OCI-LY1 (cell line): ENCODE results near the gene ZNF407.

ENCODE experiments used
- H2AFZ ChIP-seq: fragments of 200-600 bp; sonication (generic), shearing (Covaris generic); 2 replicates; pipeline ENCODE4 v1.6.0; 2014; ENCODE audit warnings: antibody characterized with exemption, mild to moderate bottlenecking, low read length
- H3F3A ChIP-seq: fragments of 200-600 bp; sonication (generic), shearing (Covaris generic); 2 replicates; pipeline ENCODE4 v1.6.0; 2014; ENCODE audit warnings: mild to moderate bottlenecking, antibody characterized with exemption, low read length, moderate library complexity; ENCODE audit not compliant: insufficient read depth
- H3K27ac ChIP-seq: fragments of 200-600 bp; sonication (generic); 2 replicates; pipeline ENCODE4 v1.5.1; 2014; ENCODE audit warnings: low read length, mixed run types, mild to moderate bottlenecking, low read depth; ENCODE audit not compliant: poor library complexity, severe bottlenecking
- H3K27me3 ChIP-seq: fragments of 200-600 bp; sonication (generic); 2 replicates; pipeline ENCODE4 v1.6.0; 2014; ENCODE audit warnings: antibody characterized with exemption, mild to moderate bottlenecking, low read length, moderate library complexity; ENCODE audit not compliant: insufficient read depth
- H3K36me3 ChIP-seq: fragments of 200-600 bp; sonication (generic); 2 replicates; pipeline ENCODE4 v1.6.1; 2014; ENCODE audit warnings: mild to moderate bottlenecking, antibody characterized with exemption, low read length, moderate library complexity, mixed read lengths; ENCODE audit not compliant: insufficient read depth
- H3K4me1 ChIP-seq: fragments of 200-600 bp; sonication (generic); 2 replicates; pipeline ENCODE4 v1.5.1; 2014; ENCODE audit warnings: mild to moderate bottlenecking, low read length, moderate library complexity; ENCODE audit not compliant: insufficient read depth, severe bottlenecking
- H3K4me2 ChIP-seq: fragments of 200-600 bp; sonication (generic), shearing (Covaris generic); 2 replicates; pipeline ENCODE4 v1.6.1; 2014; ENCODE audit warnings: low read length
- H3K4me3 ChIP-seq: fragments of 200-600 bp; sonication (generic); 2 replicates; pipeline ENCODE4 v1.5.1; 2014; ENCODE audit warnings: low read length, low read depth, mild to moderate bottlenecking, mixed read lengths; ENCODE audit not compliant: poor library complexity, severe bottlenecking
- H3K79me2 ChIP-seq: fragments of 200-600 bp; shearing (Covaris generic); 2 replicates; pipeline ENCODE4 v1.6.1; 2016; ENCODE audit warnings: mixed run types, low read length, mixed read lengths; ENCODE audit not compliant: insufficient read depth
- H3K9ac ChIP-seq: fragments of 200-600 bp; sonication (generic), shearing (Covaris generic); 2 replicates; pipeline ENCODE4 v1.6.1; 2014; ENCODE audit warnings: mild to moderate bottlenecking, low read length, mixed read lengths
- H3K9me2 ChIP-seq: fragments of 200-600 bp; sonication (generic), shearing (Covaris generic); 2 replicates; pipeline ENCODE4 v1.6.1; 2014; ENCODE audit warnings: low read depth, mild to moderate bottlenecking, low read length, mixed read lengths
- H3K9me3 ChIP-seq: fragments of 200-600 bp; shearing (Covaris generic); 2 replicates; pipeline ENCODE4 v1.6.1; 2014; ENCODE audit warnings: low read length, mixed read lengths
- H4K20me1 ChIP-seq: fragments of 200-600 bp; sonication (generic), shearing (Covaris generic); 2 replicates; pipeline ENCODE4 v1.6.0; 2016; ENCODE audit warnings: mild to moderate bottlenecking, low read length; ENCODE audit not compliant: insufficient read depth
- EZH2 ChIP-seq: fragments of 200-600 bp; sonication (generic), shearing (Covaris generic); IDR thresholded peaks from 2 replicates; pipeline ENCODE4 v1.8.0; 2017; ENCODE audit warnings: borderline replicate concordance, mixed run types, mild to moderate bottlenecking, antibody characterized with exemption, low read length, moderate library complexity, mixed read lengths
- TF ChIP-seq, protein P1 (sequence below): fragments of 200-600 bp; sonication (generic), shearing (Covaris generic); IDR thresholded peaks from 2 replicates; pipeline ENCODE4 v1.5.1; 2017; ENCODE audit warnings: mild to moderate bottlenecking, antibody characterized with exemption, low read length, moderate library complexity, mixed read lengths

Gene ZNF407

DNA sequence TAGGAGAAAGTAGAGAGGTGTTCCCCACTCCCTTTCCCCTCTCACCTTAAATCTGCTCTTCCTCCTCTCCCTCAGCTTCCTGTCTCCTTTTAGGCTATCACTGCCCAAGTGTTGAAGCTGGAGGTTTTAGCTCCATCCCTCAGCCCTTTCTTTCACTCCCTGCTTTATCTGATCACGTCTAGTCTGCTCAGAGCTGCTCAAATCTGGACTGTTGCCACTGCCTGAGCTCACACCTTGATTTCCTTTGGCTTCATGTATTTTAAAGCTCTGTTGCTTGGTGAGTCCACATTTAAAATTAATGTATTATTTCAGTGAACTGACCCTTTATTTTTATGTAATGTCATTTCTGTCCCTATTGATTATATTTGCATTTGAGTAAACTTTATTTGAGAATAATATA is 374.7 kb downstream of the ZNF407 start:
- Histone ChIP-seq H3K36me3 (no peaks in the 10 kb centered on the region), H3K4me2 (no peak overlapping the region), H3K9me3 (no peaks in the 10 kb centered on the region), H2AFZ (no peak overlapping the region), H3K4me3 (no peak overlapping the region), H3K27ac (no peak overlapping the region), H3K9ac (no peak overlapping the region), H3K9me2 (no peaks in the 10 kb centered on the region), H3K4me1 (no peaks in the 10 kb centered on the region), H3F3A (no peaks in the 10 kb centered on the region), H4K20me1 (no peaks in the 10 kb centered on the region), H3K79me2 (no peaks in the 10 kb centered on the region), H3K27me3 (no peaks in the 10 kb centered on the region)
- no peak for TF ChIP-seq EZH2
- TF ChIP-seq, protein P1, sequence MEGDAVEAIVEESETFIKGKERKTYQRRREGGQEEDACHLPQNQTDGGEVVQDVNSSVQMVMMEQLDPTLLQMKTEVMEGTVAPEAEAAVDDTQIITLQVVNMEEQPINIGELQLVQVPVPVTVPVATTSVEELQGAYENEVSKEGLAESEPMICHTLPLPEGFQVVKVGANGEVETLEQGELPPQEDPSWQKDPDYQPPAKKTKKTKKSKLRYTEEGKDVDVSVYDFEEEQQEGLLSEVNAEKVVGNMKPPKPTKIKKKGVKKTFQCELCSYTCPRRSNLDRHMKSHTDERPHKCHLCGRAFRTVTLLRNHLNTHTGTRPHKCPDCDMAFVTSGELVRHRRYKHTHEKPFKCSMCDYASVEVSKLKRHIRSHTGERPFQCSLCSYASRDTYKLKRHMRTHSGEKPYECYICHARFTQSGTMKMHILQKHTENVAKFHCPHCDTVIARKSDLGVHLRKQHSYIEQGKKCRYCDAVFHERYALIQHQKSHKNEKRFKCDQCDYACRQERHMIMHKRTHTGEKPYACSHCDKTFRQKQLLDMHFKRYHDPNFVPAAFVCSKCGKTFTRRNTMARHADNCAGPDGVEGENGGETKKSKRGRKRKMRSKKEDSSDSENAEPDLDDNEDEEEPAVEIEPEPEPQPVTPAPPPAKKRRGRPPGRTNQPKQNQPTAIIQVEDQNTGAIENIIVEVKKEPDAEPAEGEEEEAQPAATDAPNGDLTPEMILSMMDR, result no peak

DNA sequence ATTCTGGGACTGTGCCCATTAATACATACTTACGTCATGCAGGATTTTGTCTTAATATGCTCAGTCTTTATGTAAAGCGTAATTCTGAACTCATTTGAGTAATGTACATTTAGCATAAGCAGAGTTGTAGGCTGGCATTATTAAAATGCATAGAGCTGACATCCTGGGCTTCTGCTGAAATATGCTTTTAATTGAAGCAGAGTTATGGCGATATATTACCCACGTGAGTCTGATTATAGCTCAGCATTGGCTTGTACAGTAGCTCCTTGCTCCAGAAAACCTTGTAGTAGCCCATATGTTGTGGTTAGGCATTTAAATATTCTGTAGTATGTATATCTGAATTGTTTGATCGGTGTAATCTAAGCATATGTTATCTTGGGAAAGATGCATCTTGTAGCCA is 377.3 kb downstream of the ZNF407 start:
- H3K9me2 ChIP-seq, result no peaks in the 10 kb centered on the region

DNA sequence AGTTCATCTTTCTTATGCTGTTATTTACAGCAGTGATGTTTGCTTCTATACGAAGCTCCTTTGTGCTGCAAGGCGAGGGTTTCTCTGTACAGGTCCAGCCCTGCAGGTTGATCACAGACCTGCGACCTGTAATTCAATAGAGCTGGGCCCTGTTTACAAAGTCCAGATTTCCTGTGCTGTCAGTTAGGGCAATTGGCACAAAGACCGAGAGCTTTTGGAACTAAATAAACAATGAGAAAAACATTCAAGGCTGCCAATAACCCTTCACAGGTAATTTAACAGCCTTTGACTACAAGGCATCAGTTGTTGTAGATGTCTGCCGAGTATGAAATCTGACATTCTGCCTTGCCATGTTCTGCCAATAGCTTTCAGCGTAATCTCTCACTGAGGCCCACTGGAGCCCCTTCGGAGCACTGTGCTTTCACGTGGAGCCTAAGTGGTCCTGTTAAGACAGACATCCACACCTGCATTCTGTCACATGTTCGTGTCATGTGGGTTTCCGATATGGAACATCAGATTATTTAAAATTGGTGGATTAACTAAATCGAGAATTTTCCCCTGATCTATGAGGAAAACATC is 378.8 kb downstream of the ZNF407 start:
- Histone ChIP-seq H3K79me2 (no peaks in the 10 kb centered on the region), H3K4me1 (no peaks in the 10 kb centered on the region), H3K27me3 (no peaks in the 10 kb centered on the region), H3K9me3 (no peaks in the 10 kb centered on the region), H3F3A (no peaks in the 10 kb centered on the region), H3K4me3 (no peak overlapping the region), H3K36me3 (no peaks in the 10 kb centered on the region), H4K20me1 (no peaks in the 10 kb centered on the region), H3K9me2 (no peaks in the 10 kb centered on the region), H3K27ac (no peak overlapping the region), H3K9ac (no peak overlapping the region), H3K4me2 (no peak overlapping the region), H2AFZ (no peak overlapping the region)
- no peak for TF ChIP-seq EZH2
- TF ChIP-seq, protein P1, result no peak

More for the DNA sequence above, 377.3 kb downstream of the ZNF407 start:
- Histone ChIP-seq H4K20me1 (no peaks in the 10 kb centered on the region), H3K4me3 (no peak overlapping the region), H3K27ac (no peak overlapping the region), H3K9ac (no peak overlapping the region), H3K36me3 (no peaks in the 10 kb centered on the region), H3F3A (no peaks in the 10 kb centered on the region), H3K79me2 (no peaks in the 10 kb centered on the region), H2AFZ (no peak overlapping the region), H3K4me2 (no peak overlapping the region), H3K4me1 (no peaks in the 10 kb centered on the region), H3K27me3 (no peaks in the 10 kb centered on the region), H3K9me3 (no peaks in the 10 kb centered on the region)
- TF ChIP-seq EZH2, result no peak
- TF ChIP-seq, protein P1, result no peak
